Skin epidermis (tissue), 12 donors: ENCODE data around the gene NEURL1.
"Not testable (repeated sequence)": the region's sequence is repeated elsewhere in the genome, so short reads cannot be mapped to it uniquely, and the experiment has no call there.

Experiments
- H3K27ac ChIP-seq, 21 experiments: fragments of 200-600 bp; sonication (generic) in 11 of 21; one replicate each; pipeline ENCODE4 v1.5.0; 2020; ENCODE audit warnings: mild to moderate bottlenecking in 3 of 21, inconsistent platforms in 2 of 21, moderate library complexity in 2 of 21
- H3K4me3 ChIP-seq, 7 experiments: fragments of 200-600 bp; sonication (generic) in 2 of 7; one replicate each; pipeline ENCODE4 v1.5.0; 2020; ENCODE audit warnings: inconsistent platforms in 2 of 7, mild to moderate bottlenecking in 2 of 7, moderate library complexity in 1 of 7

The NEURL1 gene

GRCh38 chr10:103510791-103511752 lies 17.6 kb downstream of the NEURL1 start:
- H3K27ac ChIP-seq = no peak overlapping the region

GRCh38 chr10:103512166-103512565 lies 18.7 kb downstream of the NEURL1 start:
- Histone ChIP-seq H3K4me3 (no peak overlapping the region), H3K27ac (no peak overlapping the region)

More at GRCh38 chr10:103510791-103511752, 17.6 kb downstream of the NEURL1 start:
- H3K4me3 ChIP-seq = no peak overlapping the region

GRCh38 chr10:103512591-103513379 lies 19.3 kb downstream of the NEURL1 start:
- Histone ChIP-seq H3K27ac (no peak overlapping the region), H3K4me3 (no peak overlapping the region)

GRCh38 chr10:103513380-103514060 lies 20.0 kb downstream of the NEURL1 start:
- no peak overlapping the region for H3K27ac ChIP-seq

GRCh38 chr10:103514244-103514643 lies 20.7 kb downstream of the NEURL1 start:
- Histone ChIP-seq H3K27ac (no peak overlapping the region), H3K4me3 (no peak overlapping the region)

More at GRCh38 chr10:103513380-103514060, 20.0 kb downstream of the NEURL1 start:
- no peak overlapping the region for H3K4me3 ChIP-seq

DNA sequence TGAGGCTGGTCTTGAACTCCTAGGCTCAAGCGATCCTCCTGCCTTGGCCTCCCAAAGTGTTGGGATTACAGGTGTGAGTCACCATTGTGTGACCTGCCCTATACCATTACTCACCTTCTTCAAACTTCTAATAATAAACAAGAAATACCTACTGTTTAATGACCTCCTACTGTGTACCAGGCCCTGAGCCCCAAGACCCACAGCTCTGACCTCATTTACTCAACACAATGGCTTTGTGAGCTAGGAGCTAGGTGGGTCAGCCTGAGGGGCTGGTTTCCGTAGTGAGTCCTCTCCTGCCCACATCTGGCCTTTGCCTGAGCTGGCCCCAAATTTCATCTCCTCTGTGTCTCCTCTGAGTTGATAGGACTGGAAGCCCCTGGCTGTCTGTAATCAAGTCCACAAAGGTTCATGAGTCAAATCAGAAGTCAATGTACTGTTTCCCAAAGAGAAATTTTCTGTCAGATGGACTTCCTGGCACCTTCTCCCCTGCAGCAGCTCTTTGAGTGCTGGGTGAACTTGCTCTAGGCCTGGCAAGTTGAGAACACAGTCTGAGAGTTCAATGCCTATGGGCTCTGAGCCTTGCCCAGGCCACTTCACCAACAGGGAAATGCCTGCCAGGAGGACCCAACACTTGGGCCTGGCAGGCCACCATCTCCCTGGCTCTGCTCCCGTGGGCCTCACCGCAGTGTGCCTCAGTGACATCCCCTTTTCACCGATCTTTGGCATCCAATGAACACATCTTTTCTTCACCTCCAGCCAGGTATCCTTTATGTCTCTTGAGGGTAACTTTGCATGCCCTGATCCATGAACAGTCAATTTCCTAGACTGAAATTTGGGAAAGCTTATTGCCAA lies 24.0 kb downstream of the NEURL1 start:
- no peak overlapping the region for H3K27ac ChIP-seq
- no peak overlapping the region for H3K4me3 ChIP-seq

DNA sequence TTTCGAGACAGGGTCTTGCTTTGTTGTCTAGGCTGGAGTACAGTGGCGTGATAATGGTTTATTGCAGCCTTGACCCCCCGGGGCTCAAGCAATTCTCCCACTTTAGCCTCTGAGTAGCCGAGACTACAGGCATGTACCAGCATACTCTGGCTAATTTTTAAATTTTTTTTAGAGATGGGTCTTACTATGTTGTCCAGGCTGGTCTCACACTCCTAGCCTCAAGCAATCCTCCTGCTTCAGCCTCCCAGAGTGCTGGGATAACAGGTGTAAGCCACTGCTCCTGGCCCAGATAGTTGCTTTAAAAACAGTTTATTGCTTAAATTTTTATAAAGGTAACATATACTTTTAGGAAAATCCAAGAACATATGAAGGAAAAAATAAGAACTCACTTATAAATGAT lies 26.3 kb downstream of the NEURL1 start:
- Histone ChIP-seq H3K4me3 (no peak overlapping the region), H3K27ac (no peak overlapping the region)

DNA sequence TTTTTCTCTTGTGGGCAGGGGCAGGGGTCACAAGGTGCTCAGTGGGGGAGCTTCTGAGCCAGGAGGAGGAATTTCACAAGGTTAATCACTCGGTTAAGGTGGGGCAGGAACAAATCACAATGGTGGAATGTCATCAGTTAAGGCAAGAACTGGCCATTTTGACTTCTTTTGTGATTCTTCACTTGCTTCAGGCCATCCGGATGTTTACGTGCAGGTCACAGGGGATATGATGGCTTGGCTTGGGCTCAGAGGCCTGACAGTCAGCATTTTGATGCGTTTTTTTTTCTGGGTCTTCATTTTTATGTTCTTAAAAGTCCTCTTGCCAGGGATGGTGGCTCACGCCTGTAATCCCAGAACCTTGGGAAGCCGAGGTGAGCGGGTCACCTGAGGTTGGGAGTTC lies 28.5 kb downstream of the NEURL1 start:
- H3K4me3 ChIP-seq, H3K27ac ChIP-seq: not testable (repeated sequence)

DNA sequence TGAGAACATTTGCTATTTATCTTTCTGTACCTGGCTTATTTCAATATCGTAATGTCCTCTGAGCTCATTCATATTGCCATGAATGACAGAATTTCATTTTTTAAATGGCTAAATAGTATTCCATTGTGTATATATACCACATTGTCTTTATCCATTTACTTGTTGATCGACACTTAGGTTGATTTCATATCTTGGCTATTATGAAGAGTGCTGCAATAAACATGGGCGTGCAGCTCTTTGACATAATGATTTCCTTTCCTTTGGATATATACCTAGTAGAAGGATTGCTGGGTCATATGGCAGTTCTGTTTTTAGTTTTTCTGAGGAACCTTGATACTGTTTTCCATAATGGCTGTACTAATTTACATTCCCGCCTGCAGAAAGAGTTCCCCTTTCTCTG lies 30.2 kb downstream of the NEURL1 start:
- no peak overlapping the region for H3K4me3 ChIP-seq
- H3K27ac ChIP-seq = no peak overlapping the region

DNA sequence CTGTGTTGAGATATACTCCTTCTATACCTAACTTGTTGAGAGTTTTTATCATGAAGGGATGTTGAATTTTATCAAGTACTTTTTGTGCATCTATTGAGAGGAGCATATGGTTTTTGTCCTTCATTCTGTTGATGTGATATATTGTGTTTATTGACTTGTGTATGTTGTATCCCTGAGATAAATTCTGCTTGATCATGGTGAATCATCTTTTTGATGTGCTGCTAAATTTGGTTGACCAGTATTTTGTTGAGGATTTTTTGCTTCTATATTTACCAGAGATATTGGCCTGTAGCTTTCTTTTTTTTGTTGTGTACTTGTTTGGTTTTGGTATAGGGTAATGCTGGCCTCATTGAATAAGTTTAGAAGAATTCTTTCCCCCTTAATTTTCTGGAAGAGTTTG lies 32.4 kb downstream of the NEURL1 start:
- Histone ChIP-seq H3K27ac (no peak overlapping the region), H3K4me3 (no peak overlapping the region)

DNA sequence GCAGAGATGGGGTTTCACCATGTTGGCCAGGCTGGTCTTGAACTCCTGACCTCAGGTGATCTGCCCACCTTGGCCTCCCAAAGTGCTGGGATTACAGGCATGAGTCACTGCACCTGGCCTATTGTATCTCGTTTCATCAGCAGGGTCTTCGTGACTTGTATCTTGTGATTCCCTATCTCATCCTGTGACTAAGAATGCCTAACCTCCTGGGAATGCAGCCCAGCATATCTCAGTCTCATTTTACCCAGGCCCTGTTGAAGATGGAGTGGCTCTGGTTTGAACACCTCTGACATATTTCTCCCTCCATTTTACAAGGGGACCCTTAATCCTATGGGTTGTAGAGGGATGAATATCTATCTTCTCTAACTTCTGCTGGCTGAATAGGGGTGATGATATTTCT lies 34.0 kb downstream of the NEURL1 start:
- not testable (repeated sequence) for H3K27ac ChIP-seq, H3K4me3 ChIP-seq

DNA sequence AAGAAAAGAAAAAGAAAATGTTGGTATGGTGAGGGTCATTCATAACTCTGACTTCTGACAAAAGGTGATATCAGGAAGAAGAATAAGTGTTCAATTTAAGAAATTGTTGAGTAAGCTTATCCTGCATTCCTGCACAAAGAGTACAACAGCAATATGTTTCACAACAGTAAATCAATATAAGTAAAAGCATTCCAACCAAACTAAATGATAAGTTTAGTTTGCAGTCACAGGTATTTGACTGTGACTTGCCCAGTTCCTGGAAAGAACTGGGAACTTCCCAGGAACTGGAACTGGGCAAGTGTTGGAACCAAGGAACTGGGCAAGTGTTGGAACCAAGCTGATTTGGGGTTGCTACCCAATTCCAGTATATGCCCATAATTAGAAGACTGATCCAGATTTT lies 35.0 kb downstream of the NEURL1 start:
- no peak overlapping the region for H3K4me3 ChIP-seq
- no peak overlapping the region for H3K27ac ChIP-seq

DNA sequence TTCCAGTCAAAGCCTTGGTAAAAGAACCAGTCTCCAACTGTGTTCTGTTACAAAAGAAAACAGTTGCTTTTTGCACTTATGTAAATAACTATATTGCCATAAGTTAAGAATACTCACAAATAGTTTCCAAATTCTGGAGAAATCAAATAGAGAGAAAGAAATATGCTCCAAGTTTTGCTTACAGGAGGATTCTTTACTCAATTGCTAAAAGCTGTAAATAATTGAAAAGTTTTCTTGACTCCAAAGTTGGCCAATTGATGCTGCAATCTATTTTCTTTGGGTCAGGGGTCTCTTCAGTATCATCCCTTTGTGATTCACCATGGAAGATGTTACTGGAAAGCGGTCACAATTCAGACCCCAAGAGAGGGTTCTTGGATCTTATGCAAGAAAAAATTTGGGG lies 36.0 kb downstream of the NEURL1 start:
- Histone ChIP-seq H3K27ac (no peak overlapping the region), H3K4me3 (no peak overlapping the region)

GRCh38 chr10:103533827-103534226 lies 40.3 kb downstream of the NEURL1 start:
- Histone ChIP-seq H3K27ac (no peak overlapping the region), H3K4me3 (no peak overlapping the region)

GRCh38 chr10:103534621-103535498 lies 41.4 kb downstream of the NEURL1 start:
- no peak overlapping the region for H3K4me3 ChIP-seq
- H3K27ac ChIP-seq = no peak overlapping the region

GRCh38 chr10:103535595-103535994 lies 42.1 kb downstream of the NEURL1 start:
- no peak overlapping the region for H3K27ac ChIP-seq

GRCh38 chr10:103539751-103540150 lies 46.2 kb downstream of the NEURL1 start:
- Histone ChIP-seq H3K27ac (no peak overlapping the region), H3K4me3 (no peak overlapping the region)

More at GRCh38 chr10:103535595-103535994, 42.1 kb downstream of the NEURL1 start:
- H3K4me3 ChIP-seq = no peak overlapping the region

- H3K27ac ChIP-seq = no peak overlapping the region
- no peak overlapping the region for H3K4me3 ChIP-seq
These were observed 47.2 kb downstream of the NEURL1 start for GRCh38 chr10:103540722-103541121.
